GM20431 (cell line): ENCODE results near the gene MBOAT2.
"Not testable (repeated sequence)": the region's sequence is repeated elsewhere in the genome, so short reads cannot be mapped to it uniquely, and the experiment has no call there.

Experiments used
- in situ Hi-C: fragments of 300-500 bp; cut with MseI, MboI; formaldehyde crosslinking; loops from one replicate; pipeline ENCODE4 v1.15.0; 2020; ENCODE audit warnings: low sequenced_read_pairs; ENCODE audit not compliant: unreplicated experiment

Gene MBOAT2

GRCh38 chr2:9003616-9004337 is at the start of gene MBOAT2:
TSS of gene MBOAT2 (minus strand) at chr2:9003684. CDS start at chr2:9003614, 70 bp downstream.
- in situ Hi-C loops = no loop called here

GRCh38 chr2:9052821-9053533 is 49.5 kb upstream of the MBOAT2 start:
- in situ Hi-C loops = no loop called here

GRCh38 chr2:9051451-9051850 is 48.0 kb upstream of the MBOAT2 start:
- in situ Hi-C loops = not testable (repeated sequence)

- in situ Hi-C loops = no loop called here
These were observed 46.8 kb upstream of the MBOAT2 start for GRCh38 chr2:9050122-9050809.

GRCh38 chr2:9045595-9045994 is 42.1 kb upstream of the MBOAT2 start:
- in situ Hi-C loops = no loop called here

- in situ Hi-C loops = not testable (repeated sequence)
These were observed 40.0 kb upstream of the MBOAT2 start for GRCh38 chr2:9043491-9043890.

- in situ Hi-C loops = no loop called here
These were observed 33.7 kb upstream of the MBOAT2 start for GRCh38 chr2:9037166-9037565.

- in situ Hi-C loops = no loop called here
These were observed 30.1 kb upstream of the MBOAT2 start for GRCh38 chr2:9033385-9034168.

- in situ Hi-C loops = no loop called here
These were observed 29.2 kb upstream of the MBOAT2 start for GRCh38 chr2:9032536-9033255.

- in situ Hi-C loops = no loop called here
These were observed 28.6 kb upstream of the MBOAT2 start for GRCh38 chr2:9032121-9032520.

- in situ Hi-C loops = no loop called here
These were observed 27.8 kb upstream of the MBOAT2 start for GRCh38 chr2:9031246-9031645.

GRCh38 chr2:9030841-9031240 is 27.4 kb upstream of the MBOAT2 start:
- in situ Hi-C loops = no loop called here

GRCh38 chr2:9030190-9030589 is 26.7 kb upstream of the MBOAT2 start:
- in situ Hi-C loops = no loop called here

GRCh38 chr2:9029721-9030120 is 26.2 kb upstream of the MBOAT2 start:
- in situ Hi-C loops = no loop called here

GRCh38 chr2:9027884-9028283 is 24.4 kb upstream of the MBOAT2 start:
- in situ Hi-C loops = no loop called here

GRCh38 chr2:9025746-9026145 is 22.3 kb upstream of the MBOAT2 start:
- in situ Hi-C loops = no loop called here

GRCh38 chr2:9024575-9024974 is 21.1 kb upstream of the MBOAT2 start:
- in situ Hi-C loops = no loop called here

- in situ Hi-C loops = no loop called here
These were observed 18.2 kb upstream of the MBOAT2 start for GRCh38 chr2:9021563-9022211.

GRCh38 chr2:9020267-9020666 is 16.8 kb upstream of the MBOAT2 start:
- in situ Hi-C loops = no loop called here
